ENCODE data around the gene MAGEA9B.
"Not testable (repeated sequence)": the region's sequence is repeated elsewhere in the genome, so short reads cannot be mapped to it uniquely, and the experiment has no call there.

MAGEA9B gene

DNA sequence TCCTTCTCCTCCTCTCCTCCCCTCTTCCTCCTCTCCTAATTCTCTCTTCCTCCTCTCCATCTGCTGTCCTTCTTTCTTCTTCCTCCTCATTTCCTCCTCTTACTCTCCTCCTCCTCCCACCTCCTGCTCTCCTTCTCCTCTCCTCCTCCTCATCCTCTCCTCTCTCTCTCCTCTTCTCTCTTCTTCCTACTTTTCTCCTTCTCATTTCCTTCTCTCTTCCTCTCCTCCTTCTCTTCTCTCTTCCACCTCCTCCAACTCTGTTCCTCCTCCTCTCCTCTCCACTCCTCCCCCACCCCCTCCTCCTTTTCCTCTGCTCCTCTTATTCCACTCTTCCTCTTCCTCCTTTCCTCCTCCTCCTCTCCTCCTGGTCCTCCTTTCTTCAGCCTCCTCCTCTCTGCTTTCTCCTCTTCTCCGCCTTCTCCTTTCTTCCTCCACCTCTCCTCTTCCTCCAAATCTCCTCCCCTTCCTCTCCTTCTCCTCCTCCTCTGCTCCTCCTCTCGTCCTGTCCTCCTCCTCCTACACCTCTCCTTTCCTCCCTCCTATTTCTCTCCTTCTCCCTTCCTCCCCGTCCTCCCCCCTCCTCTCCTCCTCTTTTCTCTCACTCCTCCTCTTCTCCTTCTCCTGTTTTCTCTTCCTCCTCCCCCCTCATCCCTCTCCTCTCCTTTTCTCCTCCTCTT is 52.2 kb downstream of the MAGEA9B start:
- DNase-seq = not testable (repeated sequence)

DNA sequence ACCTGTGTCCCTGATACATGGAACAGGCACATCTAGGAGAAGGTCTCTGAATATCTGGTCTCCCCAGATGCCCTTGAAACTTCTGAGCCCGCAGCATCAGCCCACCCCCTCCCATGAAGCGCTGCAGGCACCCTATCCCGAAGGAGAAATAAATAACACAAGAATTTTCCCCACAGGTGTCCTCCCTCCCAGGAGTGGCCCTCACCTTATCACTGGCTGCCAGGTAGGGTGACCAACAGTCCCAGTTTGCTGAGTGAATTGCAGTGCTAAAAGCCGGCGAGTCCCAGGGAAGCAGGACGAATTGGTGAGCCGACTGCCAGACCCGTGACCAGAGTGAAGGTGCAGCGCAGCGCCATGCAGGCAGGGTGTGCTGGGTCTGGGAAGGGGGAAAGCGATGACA is 53.3 kb downstream of the MAGEA9B start:
- not testable (repeated sequence) for DNase-seq

DNA sequence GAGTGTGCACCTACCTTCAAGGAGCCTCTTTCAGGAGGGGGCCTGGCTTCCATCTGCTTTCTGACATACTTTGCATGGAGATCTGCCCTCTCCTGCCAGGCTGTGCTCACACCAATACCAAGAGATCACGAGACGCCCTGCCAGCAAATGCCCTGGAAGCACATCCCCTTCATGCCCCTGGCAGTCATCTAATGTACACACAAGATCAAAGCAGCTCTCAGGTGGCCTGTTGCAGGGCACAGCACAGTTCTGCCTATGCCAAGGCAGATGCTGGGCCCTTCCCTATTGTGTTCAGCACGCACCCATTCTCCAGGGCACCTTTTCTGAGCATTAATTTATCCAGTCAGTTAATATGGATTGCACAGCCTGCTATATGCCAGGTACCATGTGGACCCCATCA is 54.4 kb downstream of the MAGEA9B start:
- not testable (repeated sequence) for DNase-seq

Measured in right kidney (tissue), 1 donor.